Mesenchymal stem cell (in vitro differentiated cells and primary cell): Measurements from ENCODE around the gene MMS19.

Experiments
- DNase-seq: peaks from one replicate; pipeline ENCODE4 v3.0.0-alpha.2; 2013
- H2AFZ ChIP-seq: one replicate; pipeline ENCODE4 v1.6.1; 2013; ENCODE audit warnings: low read depth, mild to moderate bottlenecking, control low read depth, inconsistent platforms, low read length, moderate library complexity
- H2AK5ac ChIP-seq: 2 replicates; pipeline ENCODE4 v1.6.1; 2013; ENCODE audit warnings: low read length, moderate library complexity, mild to moderate bottlenecking, inconsistent platforms; ENCODE audit not compliant: severe bottlenecking
- H2BK120ac ChIP-seq: one replicate; pipeline ENCODE4 v1.6.1; 2013; ENCODE audit warnings: low read depth, mild to moderate bottlenecking, inconsistent platforms, low read length, moderate library complexity
- H2BK12ac ChIP-seq, 2 experiments: one replicate each; pipeline ENCODE4 v1.6.1; 2013; ENCODE audit warnings: inconsistent platforms in 2 of 2, low read length in 2 of 2, mild to moderate bottlenecking in 2 of 2, moderate library complexity in 2 of 2, control low read depth in 1 of 2
- H2BK15ac ChIP-seq: one replicate; pipeline ENCODE4 v1.6.1; 2013; ENCODE audit warnings: mild to moderate bottlenecking, low read depth, inconsistent platforms; ENCODE audit not compliant: poor library complexity, severe bottlenecking
- H2BK5ac ChIP-seq: 2 replicates; pipeline ENCODE4 v1.6.1; 2013; ENCODE audit warnings: low read depth, mild to moderate bottlenecking, low read length, control low read depth, inconsistent platforms; ENCODE audit not compliant: poor library complexity, severe bottlenecking
- H3K14ac ChIP-seq, 2 experiments: one replicate each; pipeline ENCODE4 v1.6.1; 2013; ENCODE audit warnings: inconsistent platforms in 2 of 2, low read length in 2 of 2, control low read depth in 1 of 2, mild to moderate bottlenecking in 1 of 2, moderate library complexity in 1 of 2
- H3K18ac ChIP-seq, 2 experiments: one replicate each; pipeline ENCODE4 v1.6.1; 2013; ENCODE audit warnings: inconsistent platforms in 2 of 2, low read length in 2 of 2, control low read depth in 1 of 2, low read depth in 1 of 2, mild to moderate bottlenecking in 1 of 2
- H3K23ac ChIP-seq, 2 experiments: one replicate each; pipeline ENCODE4 v1.6.1; 2013; ENCODE audit warnings: inconsistent platforms in 2 of 2, low read length in 2 of 2, mild to moderate bottlenecking in 2 of 2, moderate library complexity in 2 of 2, control low read depth in 1 of 2
- H3K27ac ChIP-seq: 2 replicates; pipeline ENCODE4 v1.5.1; 2013; ENCODE audit warnings: mild to moderate bottlenecking, moderate library complexity, low read length, control low read depth, inconsistent platforms; ENCODE audit not compliant: poor library complexity, severe bottlenecking
- H3K27me3 ChIP-seq, 2 experiments: 2 replicates each; pipeline versions ENCODE4 v1.6.1 to v1.7.0; 2013; ENCODE audit warnings: low read length in 2 of 2, mild to moderate bottlenecking in 2 of 2, moderate library complexity in 2 of 2, control low read depth in 1 of 2, inconsistent platforms in 1 of 2; ENCODE audit not compliant: control insufficient read depth in 1 of 2, insufficient read depth in 1 of 2
- H3K36me3 ChIP-seq, 2 experiments: 2 replicates each; pipeline versions ENCODE4 v1.6.1 to v1.7.0; 2013; ENCODE audit warnings: low read length in 2 of 2, control low read depth in 1 of 2, inconsistent platforms in 1 of 2, low read depth in 1 of 2, mild to moderate bottlenecking in 1 of 2; ENCODE audit not compliant: insufficient read depth in 2 of 2, control insufficient read depth in 1 of 2
- H3K4ac ChIP-seq, 2 experiments: one replicate each; pipeline ENCODE4 v1.6.1; 2013; ENCODE audit warnings: inconsistent platforms in 2 of 2, low read length in 2 of 2, mild to moderate bottlenecking in 2 of 2, moderate library complexity in 2 of 2, control low read depth in 1 of 2, low read depth in 1 of 2
- H3K4me1 ChIP-seq: 2 replicates; pipeline ENCODE4 v1.6.1; 2013; ENCODE audit warnings: low read depth, low read length, control low read depth; ENCODE audit not compliant: control insufficient read depth, insufficient read depth
- H3K4me2 ChIP-seq: 2 replicates; pipeline ENCODE4 v1.6.1; 2013; ENCODE audit warnings: low read length, mild to moderate bottlenecking, inconsistent platforms; ENCODE audit not compliant: poor library complexity, severe bottlenecking
- H3K4me3 ChIP-seq, 2 experiments: 2 replicates each; pipeline versions ENCODE4 v1.5.1 to v1.7.0; 2013; ENCODE audit warnings: low read length in 2 of 2, mild to moderate bottlenecking in 2 of 2, control low read depth in 1 of 2, low read depth in 1 of 2; ENCODE audit not compliant: insufficient read depth in 1 of 2
- H3K79me1 ChIP-seq: replicated peaks from 2 replicates; pipeline ENCODE4 v1.6.1; 2013; ENCODE audit warnings: mild to moderate bottlenecking, control low read depth, low read length, inconsistent platforms; ENCODE audit not compliant: poor library complexity, severe bottlenecking
- H3K9ac ChIP-seq: 2 replicates; pipeline ENCODE4 v1.7.0; 2013; ENCODE audit warnings: mild to moderate bottlenecking, low read length, moderate library complexity
- H3K9me3 ChIP-seq: 2 replicates; pipeline ENCODE4 v1.7.0; 2013; ENCODE audit warnings: mild to moderate bottlenecking, low read length; ENCODE audit not compliant: control insufficient read depth
- H4K8ac ChIP-seq: one replicate; pipeline ENCODE4 v1.6.1; 2013; ENCODE audit warnings: inconsistent platforms, mild to moderate bottlenecking, low read length, moderate library complexity
- H4K91ac ChIP-seq: one replicate; pipeline ENCODE4 v1.6.1; 2013; ENCODE audit warnings: mild to moderate bottlenecking, low read length, inconsistent platforms
- WGBS: methylation state at CpG from one replicate; pipeline ENCODE4 v1.1.7; 2013; ENCODE audit warnings: mixed read lengths; 5-methylcytosine and 5-hydroxymethylcytosine counted together

The MMS19 gene

DNA sequence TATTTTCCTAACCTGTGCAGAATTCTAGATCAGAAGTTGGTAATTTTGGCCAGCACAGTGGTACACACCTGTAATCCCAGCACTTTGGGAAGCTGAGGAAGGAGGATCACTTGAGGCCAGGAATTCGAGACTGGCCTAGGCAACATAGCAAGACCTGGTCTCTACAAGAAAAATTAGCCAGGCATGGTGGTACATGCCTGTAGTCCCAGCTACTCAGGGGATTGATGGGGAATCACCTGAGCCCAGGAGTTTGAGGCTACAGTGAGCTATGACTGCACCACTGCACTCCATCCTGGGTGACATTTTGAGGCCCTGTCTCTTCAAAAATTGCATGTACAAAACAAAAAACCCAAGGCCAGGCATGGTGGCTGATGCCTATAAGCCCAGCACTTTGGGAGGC, 63.7 kb downstream of the MMS19 start:
- Histone ChIP-seq H3K18ac (no peak overlapping the region), H4K91ac (no peak overlapping the region), H2BK12ac (no peak overlapping the region), H2AK5ac (no peak overlapping the region), H3K14ac (no peak overlapping the region), H3K4me1 (peaks cover 2% of the 10 kb centered on the region), H2BK15ac (no peak overlapping the region), H3K79me1 (peaks cover 12% of the 10 kb centered on the region), H3K4ac (no peak overlapping the region), H2AFZ (no peak overlapping the region), H3K36me3 (peaks cover 54 to 86% of the 10 kb centered on the region in 2 experiments), H2BK5ac (no peak overlapping the region), H3K27me3 (no peaks in the 10 kb centered on the region), H3K23ac (no peak overlapping the region), H2BK120ac (no peak overlapping the region), H3K9me3 (no peaks in the 10 kb centered on the region), H4K8ac (peak overlapping the region; percentile 54), H3K4me2 (no peak overlapping the region), H3K27ac (no peak overlapping the region), H3K9ac (no peak overlapping the region), H3K4me3 (no peak overlapping the region)
- no peak for DNase-seq
- 93% methylated on average over 1 of the region's 1 CpG for WGBS

DNA sequence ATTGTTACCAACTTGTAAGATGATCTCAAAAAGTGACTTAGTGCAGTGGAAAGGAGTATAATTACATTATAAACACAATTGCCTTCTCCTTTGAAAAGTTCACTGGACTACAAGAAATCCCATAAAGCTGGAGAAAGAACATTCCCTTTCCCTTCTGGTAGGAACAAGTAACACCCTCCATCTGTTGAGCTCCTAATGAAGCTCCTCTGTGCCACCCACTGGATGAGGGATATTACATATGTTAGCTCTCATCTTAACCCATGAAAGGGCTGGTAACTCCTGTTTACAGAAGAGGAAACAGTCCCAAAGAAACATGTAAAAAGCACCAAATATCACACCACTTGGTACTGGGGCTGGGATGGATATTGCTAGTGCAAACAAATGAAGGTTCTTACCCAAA, 64.2 kb downstream of the MMS19 start:
- H2BK120ac ChIP-seq: no peak overlapping the region
- no peak overlapping the region for H2BK12ac ChIP-seq
- no peak overlapping the region for H3K27ac ChIP-seq
- peaks cover 51 to 85% of the 10 kb centered on the region in 2 experiments for H3K36me3 ChIP-seq
- H3K79me1 ChIP-seq: peaks cover 12% of the 10 kb centered on the region
- no peak overlapping the region for H3K9ac ChIP-seq
- no peaks in the 10 kb centered on the region for H3K9me3 ChIP-seq
- no peaks in the 10 kb centered on the region for H3K27me3 ChIP-seq
- H3K4me1 ChIP-seq: peaks cover 2% of the 10 kb centered on the region
- no peak overlapping the region for H3K4me2 ChIP-seq
- H3K4me3 ChIP-seq: no peak overlapping the region
- H3K18ac ChIP-seq: no peak overlapping the region
- no peak overlapping the region for H2BK15ac ChIP-seq
- no peak overlapping the region for H3K23ac ChIP-seq
- no peak overlapping the region for H4K8ac ChIP-seq
- H3K14ac ChIP-seq: no peak overlapping the region
- H2AFZ ChIP-seq: no peak overlapping the region
- no peak overlapping the region for H2BK5ac ChIP-seq
- no peak overlapping the region for H4K91ac ChIP-seq
- H3K4ac ChIP-seq: no peak overlapping the region
- no peak for DNase-seq
- H2AK5ac ChIP-seq: no peak overlapping the region

DNA sequence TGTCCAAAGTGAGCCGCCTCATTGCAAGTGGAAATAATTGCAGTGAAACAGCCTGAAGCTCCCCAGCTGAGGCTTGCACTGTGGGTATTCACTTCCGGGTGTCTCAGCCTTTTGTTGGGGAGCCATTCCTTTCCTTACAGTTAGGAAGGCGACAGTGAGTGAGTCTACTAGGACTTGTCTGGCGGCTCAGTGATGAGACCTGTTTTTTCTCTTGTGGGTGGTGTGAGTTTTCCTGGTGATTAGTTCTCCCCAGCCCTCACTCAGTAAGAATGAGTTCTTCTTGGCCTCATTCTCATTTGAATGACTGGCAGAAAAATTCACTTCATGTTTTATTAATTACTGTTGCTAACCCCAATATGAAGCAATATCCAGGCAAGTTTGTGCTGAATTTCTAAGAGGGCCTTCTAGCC, 69.6 kb downstream of the MMS19 start:
- H3K4me2 ChIP-seq: peak overlapping the region; percentile 56
- H3K79me1 ChIP-seq: peaks cover 7% of the 10 kb centered on the region
- H2BK12ac ChIP-seq: no peak overlapping the region
- peak overlapping the region; percentile 98 for H3K9ac ChIP-seq
- H3K18ac ChIP-seq: no peak overlapping the region
- H3K23ac ChIP-seq: no peak overlapping the region
- H3K36me3 ChIP-seq: peaks cover 20 to 36% of the 10 kb centered on the region in 2 experiments
- peak overlapping the region; percentile 44 for H3K27ac ChIP-seq
- H3K14ac ChIP-seq: no peak overlapping the region
- no peaks in the 10 kb centered on the region for H3K9me3 ChIP-seq
- peaks cover 2% of the 10 kb centered on the region for H3K4me1 ChIP-seq
- peak; percentile 46 for DNase-seq
- no peak overlapping the region for H4K91ac ChIP-seq
- peak overlapping the region in 1 of 2 experiments; percentile 75 for H3K4ac ChIP-seq
- no peak overlapping the region for H2BK15ac ChIP-seq
- no peaks in the 10 kb centered on the region for H3K27me3 ChIP-seq
- H2AFZ ChIP-seq: no peak overlapping the region
- no peak overlapping the region for H2BK120ac ChIP-seq
- 67% methylated on average over 3 of the region's 4 CpGs for WGBS
- H4K8ac ChIP-seq: no peak overlapping the region
- H3K4me3 ChIP-seq: peak overlapping the region in 1 of 2 experiments; percentile 98
- H2AK5ac ChIP-seq: peak overlapping the region; percentile 87
- H2BK5ac ChIP-seq: no peak overlapping the region

DNA sequence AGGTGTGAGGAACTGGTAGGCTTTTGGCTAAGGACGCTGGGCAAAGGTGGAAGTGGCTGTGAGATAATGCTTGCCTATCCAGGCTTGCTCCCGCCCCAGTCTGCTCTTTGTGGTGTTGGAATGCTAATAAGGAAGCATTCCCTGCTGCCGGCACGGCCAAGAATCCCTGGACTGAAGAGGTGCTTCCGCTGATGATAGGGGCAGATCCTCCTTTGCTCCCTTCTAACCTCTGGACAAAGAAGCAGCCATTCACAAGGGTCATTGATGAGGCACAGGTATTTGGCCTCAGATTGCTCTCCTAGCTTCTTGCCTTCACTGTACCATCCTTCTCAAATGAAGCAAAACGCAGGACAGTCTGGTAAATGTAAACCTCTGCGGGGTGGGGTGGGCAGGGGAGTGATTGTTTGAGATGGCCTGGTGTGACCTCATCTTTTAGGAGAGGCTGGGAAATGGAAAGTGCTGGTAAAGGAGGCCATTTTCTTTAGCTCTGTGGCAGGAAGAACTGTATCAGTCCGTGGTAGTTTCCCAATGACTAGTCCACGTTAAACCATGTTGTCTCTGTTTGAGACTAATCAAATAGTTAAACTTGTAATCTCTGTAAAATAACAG, 70.5 kb downstream of the MMS19 start:
- Histone ChIP-seq H3K23ac (peak overlapping the region in 1 of 2 experiments; percentile 9), H4K91ac (peak overlapping the region; percentile 8), H2AK5ac (peak overlapping the region; percentile 88), H3K4me3 (peak overlapping the region; percentile 45 to 98), H3K79me1 (peaks cover 9% of the 10 kb centered on the region), H2BK120ac (no peak overlapping the region), H2BK12ac (no peak overlapping the region), H3K36me3 (peaks cover 17 to 31% of the 10 kb centered on the region in 2 experiments), H2AFZ (no peak overlapping the region), H3K4ac (peak overlapping the region in 1 of 2 experiments; percentile 17), H3K27ac (peak overlapping the region; percentile 90), H3K4me1 (peaks cover 6% of the 10 kb centered on the region), H3K9ac (peak overlapping the region; percentile 98), H3K14ac (peak overlapping the region in 1 of 2 experiments; percentile 90), H3K9me3 (no peaks in the 10 kb centered on the region), H2BK5ac (no peak overlapping the region), H3K18ac (peak overlapping the region in 1 of 2 experiments; percentile 73), H2BK15ac (no peak overlapping the region), H3K27me3 (no peaks in the 10 kb centered on the region), H4K8ac (peak overlapping the region; percentile 45), H3K4me2 (peak overlapping the region; percentile 88)
- WGBS: 2% methylated on average over 7 of the region's 9 CpGs
- peak; percentile 67 for DNase-seq
